Measurements from ENCODE around the gene COL5A2.

The COL5A2 gene

GRCh38 chr2:189048189-189048588, 131.4 kb downstream of the COL5A2 start:
- TF ChIP-seq ZNF274 (IDR thresholded peaks at IDR 0.05; ENCODE audit: low read depth, low read length) = no peak
- no peak overlapping the region for H3K4me3 ChIP-seq (ENCODE audit: low read length)

DNA sequence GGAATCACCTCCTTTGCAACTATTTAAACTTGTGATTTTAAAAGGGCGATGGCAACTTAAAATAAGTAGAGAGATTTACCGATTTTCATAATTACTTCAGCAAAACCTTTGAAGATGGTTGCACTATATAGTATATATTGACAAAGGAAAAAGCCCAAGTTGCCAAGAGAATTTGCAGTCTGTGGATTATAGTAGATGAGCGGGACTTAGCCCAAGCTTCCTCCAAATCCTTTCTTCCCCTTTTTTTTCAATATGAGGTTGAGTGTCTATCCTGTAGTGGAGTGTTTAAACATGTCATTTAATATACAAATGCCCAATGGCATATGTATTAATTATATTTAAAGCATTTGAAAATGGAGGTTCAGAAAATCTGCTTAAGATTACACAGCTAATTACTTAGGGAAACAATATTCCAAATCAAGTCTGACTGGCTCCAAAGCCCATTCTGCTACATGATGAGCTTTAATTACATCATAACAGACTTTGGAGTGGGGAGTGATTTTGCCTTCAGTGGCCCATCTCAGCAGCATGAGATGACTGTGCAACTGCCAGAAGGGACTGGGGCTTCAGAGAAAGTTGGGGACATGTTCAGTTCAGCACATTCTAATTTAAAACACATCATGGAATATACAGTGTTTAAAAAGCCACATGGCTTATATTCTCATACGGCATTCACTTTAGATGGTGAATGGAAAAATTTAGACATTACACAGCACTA, 132.2 kb downstream of the COL5A2 start:
- no peak overlapping the region for H3K4me3 ChIP-seq (ENCODE audit: low read length)
- no peak for TF ChIP-seq ZNF274 (IDR thresholded peaks at IDR 0.05; ENCODE audit: low read depth, low read length)

GRCh38 chr2:189046320-189046719, 133.2 kb downstream of the COL5A2 start:
- TF ChIP-seq ZNF274 (IDR thresholded peaks at IDR 0.05; ENCODE audit: low read depth, low read length) = no peak
- no peak overlapping the region for H3K4me3 ChIP-seq (ENCODE audit: low read length)

DNA sequence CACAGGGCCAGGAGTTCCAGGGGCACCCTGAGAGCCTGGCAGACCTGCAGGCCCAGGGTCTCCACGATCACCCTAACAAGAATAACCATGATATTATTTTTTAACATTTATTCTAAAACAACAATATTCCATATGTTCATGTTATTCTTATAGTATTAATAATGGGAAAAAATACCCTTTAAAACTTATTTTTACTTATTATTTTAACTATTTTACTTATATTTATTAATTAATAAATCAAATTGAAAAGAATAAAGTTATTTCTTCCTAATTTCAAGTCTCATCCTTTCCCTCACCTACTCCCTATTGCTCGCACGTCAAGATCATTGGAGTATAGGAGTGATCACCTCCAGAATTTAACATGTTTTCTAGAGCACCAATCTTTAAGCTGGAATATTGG, 133.7 kb downstream of the COL5A2 start:
- no peak for TF ChIP-seq ZNF274 (IDR thresholded peaks at IDR 0.05; ENCODE audit: low read depth, low read length)
- no peak overlapping the region for H3K4me3 ChIP-seq (ENCODE audit: low read length)

DNA sequence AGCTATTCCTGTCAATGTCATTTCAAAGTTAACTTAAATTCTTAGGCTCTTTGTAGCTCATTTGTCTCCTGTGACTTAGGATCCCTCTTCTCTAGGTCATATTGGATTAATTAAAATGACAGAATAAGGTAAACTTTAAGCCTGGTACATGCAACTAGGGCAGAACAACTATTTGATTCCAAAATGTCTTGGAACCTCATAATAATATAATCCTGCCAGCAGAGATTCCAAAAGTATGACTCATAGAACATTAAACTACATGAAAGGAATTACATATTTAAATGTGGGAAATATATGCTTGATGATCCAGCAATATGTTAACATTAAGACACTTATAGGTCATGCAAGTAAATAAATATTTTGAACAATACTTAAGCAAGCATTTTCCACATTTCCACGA, 142.0 kb downstream of the COL5A2 start:
- TF ChIP-seq ZNF274 (IDR thresholded peaks at IDR 0.05; ENCODE audit: low read depth, low read length) = no peak

GRCh38 chr2:189024901-189025618, 154.5 kb downstream of the COL5A2 start:
- no peak for TF ChIP-seq ZNF274 (IDR thresholded peaks at IDR 0.05; ENCODE audit: low read depth, low read length)
- H3K4me3 ChIP-seq (ENCODE audit: low read length) = no peak overlapping the region

More for the DNA sequence above, 142.0 kb downstream of the COL5A2 start:
- no peak overlapping the region for H3K4me3 ChIP-seq (ENCODE audit: low read length)

DNA sequence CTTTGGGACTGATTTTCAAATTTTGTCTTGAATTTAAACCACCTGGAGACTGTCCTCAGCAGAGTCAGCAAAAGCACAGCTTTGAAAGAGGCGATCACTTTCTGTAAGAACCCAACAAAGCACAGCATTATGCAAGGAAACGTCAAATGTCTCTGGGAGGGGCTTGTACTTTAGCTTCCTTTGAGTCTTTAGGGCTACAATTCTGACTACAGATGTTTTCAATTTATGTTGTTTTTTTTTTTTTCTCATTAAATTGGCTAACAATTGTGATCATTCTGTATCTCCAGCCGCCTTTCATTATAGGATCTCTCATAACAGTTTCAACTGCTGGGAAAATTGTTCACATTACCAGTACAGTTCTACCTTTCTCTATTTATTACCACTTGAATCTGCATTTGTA, 157.1 kb downstream of the COL5A2 start:
- TF ChIP-seq ZNF274 (IDR thresholded peaks at IDR 0.05; ENCODE audit: low read depth, low read length) = no peak
- H3K4me3 ChIP-seq (ENCODE audit: low read length) = no peak overlapping the region

DNA sequence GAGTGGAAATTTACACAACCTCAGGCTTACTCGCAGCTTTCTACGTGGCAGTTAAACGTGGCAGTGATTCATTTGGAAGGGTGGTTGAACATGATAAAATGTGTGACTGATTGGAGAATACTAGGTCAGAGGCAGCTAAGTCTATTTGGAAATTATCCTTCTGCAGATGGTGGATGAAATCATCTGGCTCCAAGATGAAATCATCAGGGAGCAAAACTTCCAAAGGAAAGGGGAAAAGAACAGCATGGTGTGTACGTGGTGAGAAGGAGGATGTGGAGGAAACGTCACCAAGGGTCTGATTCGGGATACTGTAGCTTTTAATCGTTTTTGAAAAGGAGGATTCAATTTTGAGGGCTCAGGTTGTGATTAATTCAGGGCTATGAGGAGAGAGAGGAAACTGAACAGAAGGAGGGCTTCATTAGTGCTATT, 157.5 kb downstream of the COL5A2 start:
- TF ChIP-seq ZNF274 (IDR thresholded peaks at IDR 0.05; ENCODE audit: low read depth, low read length) = no peak
- H3K4me3 ChIP-seq (ENCODE audit: low read length) = no peak overlapping the region

DNA sequence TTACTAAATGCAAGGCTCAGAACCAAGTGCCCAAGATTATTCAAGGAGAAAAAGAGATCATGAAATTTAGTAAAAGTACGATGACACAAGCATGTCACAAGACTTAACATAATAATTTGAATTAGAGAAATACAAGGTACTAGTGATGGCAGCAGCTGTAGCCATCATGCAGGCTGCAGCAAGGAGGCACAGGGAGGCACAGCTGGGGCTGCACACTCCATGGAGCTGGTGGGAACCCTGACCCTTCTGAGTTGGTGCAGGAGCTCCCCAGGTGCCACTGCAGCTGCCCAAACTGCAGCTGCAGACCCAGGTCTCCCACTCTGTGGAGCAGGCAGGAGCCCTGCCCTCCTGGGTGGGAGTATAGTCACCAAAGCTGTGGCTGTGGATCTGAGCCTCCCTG, 159.4 kb downstream of the COL5A2 start:
- no peak overlapping the region for H3K4me3 ChIP-seq (ENCODE audit: low read length)
- no peak for TF ChIP-seq ZNF274 (IDR thresholded peaks at IDR 0.05; ENCODE audit: low read depth, low read length)

GRCh38 chr2:189018631-189019030, 160.9 kb downstream of the COL5A2 start:
- no peak for TF ChIP-seq ZNF274 (IDR thresholded peaks at IDR 0.05; ENCODE audit: low read depth, low read length)
- H3K4me3 ChIP-seq (ENCODE audit: low read length) = no peak overlapping the region

DNA sequence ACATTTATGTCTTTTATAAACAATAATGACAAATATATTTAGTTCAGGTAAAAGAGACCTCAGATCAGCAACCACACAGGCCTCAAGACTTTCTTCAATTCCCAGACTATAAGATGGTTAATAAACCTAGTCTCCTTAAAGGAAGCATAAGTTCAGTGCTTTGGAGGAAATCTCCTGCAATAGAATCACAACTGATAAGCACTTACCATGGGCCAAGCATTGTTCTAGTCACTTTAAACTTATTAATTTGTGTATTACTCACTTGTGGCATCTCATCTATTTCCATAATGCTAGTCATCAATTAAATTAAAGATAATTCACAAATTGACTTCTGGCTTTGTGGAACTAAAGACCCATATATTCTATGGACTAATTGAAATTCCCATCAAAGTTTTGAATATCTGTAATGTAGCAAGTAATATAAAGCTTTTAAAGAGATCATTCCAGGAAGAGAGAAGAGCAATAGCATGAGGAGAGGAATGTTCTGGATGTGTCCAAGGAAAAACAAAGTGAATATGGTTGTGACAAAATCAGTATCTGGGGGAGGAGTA, 163.2 kb downstream of the COL5A2 start:
- TF ChIP-seq ZNF274 (IDR thresholded peaks at IDR 0.05; ENCODE audit: low read depth, low read length) = no peak
- no peak overlapping the region for H3K4me3 ChIP-seq (ENCODE audit: low read length)

DNA sequence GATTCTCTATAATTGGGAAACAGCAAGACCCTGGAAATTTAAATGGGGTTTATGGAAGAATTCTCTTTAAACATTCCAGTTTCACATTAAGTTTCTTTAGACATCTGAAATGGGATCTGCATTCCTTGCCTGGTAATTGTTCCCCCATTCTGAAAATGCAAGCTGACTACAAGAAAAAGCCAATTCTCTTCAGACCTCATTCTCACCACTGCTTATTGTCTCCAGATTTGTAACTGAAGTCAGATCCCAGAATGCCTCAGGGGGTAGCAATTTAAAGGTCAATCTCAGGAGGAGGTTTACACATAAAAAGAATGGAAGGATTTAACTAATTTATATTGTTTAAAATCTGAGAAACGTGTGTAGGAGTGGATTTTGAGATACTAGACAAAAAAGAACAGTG, 164.2 kb downstream of the COL5A2 start:
- H3K4me3 ChIP-seq (ENCODE audit: low read length) = no peak overlapping the region
- no peak for TF ChIP-seq ZNF274 (IDR thresholded peaks at IDR 0.05; ENCODE audit: low read depth, low read length)

DNA sequence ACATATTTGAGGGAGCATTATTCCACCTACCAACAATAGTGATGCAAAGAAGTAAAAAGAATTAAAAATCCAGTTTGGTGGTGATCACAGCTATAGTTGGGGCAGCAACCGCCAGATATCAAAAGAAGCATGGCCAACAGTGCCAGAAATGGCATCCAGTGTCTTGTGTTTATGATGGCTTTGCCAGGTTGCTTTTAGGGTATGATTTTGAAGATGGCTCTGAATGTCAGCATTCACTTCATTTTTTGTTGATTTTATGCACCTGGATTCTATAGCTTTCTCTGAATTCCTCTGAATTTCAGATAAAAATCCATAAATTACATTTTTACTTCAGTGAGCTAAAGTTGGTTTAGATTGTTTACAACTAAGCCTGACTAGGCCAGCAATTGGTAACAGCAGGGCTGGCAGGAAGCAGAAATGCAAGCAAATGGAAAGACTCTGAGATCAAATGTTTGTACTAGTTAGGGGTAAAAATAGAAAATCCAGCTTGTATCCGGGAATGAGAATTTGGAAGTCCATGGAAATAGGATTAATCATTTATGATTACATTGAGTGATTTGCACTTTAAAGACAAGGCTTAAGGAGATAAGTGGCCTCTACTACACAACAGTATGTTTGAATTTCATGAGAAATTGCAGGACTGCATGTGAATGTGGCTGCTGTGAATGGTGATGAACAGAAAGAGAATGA, 165.0 kb downstream of the COL5A2 start:
- no peak overlapping the region for H3K4me3 ChIP-seq (ENCODE audit: low read length)
- TF ChIP-seq ZNF274 (IDR thresholded peaks at IDR 0.05; ENCODE audit: low read depth, low read length) = no peak

GRCh38 chr2:189013671-189014448, 165.7 kb downstream of the COL5A2 start:
- TF ChIP-seq ZNF274 (IDR thresholded peaks at IDR 0.05; ENCODE audit: low read depth, low read length) = no peak
- no peak overlapping the region for H3K4me3 ChIP-seq (ENCODE audit: low read length)
